Transverse colon (tissue), 4 donors: ENCODE results near the gene BTLA. TPM values are rescaled to one million over a fixed set of nuclear protein-coding genes. Genes with fewer than 3 reads are reported as not detected.
A peak's percentile ranks its signal among the peaks of the same experiment; 100 is the strongest.
"Not testable (repeated sequence)": the region's sequence is repeated elsewhere in the genome, so short reads cannot be mapped to it uniquely, and the experiment has no call there.

Source experiments
- DNase-seq: peaks from one replicate; pipeline ENCODE4 v3.0.0-alpha.2; 2019
- H3K27ac ChIP-seq, 4 donors: fragments of 200-600 bp; sonication (generic); 2 replicates each; pipeline ENCODE4 v1.5.1; 2016 to 2018; ENCODE audit warnings: inconsistent platforms in 4 of 4
- H3K27me3 ChIP-seq: fragments of 200-600 bp; sonication (generic); 2 replicates; pipeline ENCODE4 v1.5.1; 2017; ENCODE audit warnings: inconsistent platforms
- H3K36me3 ChIP-seq, 4 donors: fragments of 200-600 bp; sonication (generic); 2 replicates each; pipeline ENCODE4 v1.5.1; 2017 to 2019; ENCODE audit warnings: inconsistent platforms in 4 of 4
- H3K4me1 ChIP-seq, 4 donors: fragments of 200-600 bp; sonication (generic); 2 replicates each; pipeline ENCODE4 v1.5.1; 2017 to 2020; ENCODE audit warnings: inconsistent platforms in 4 of 4
- H3K4me3 ChIP-seq, 4 donors: fragments of 200-600 bp; sonication (generic); 1 replicate in 1 of 4; 2 replicates in 3 of 4; pipeline versions ENCODE4 v1.5.1 to v1.6.1; 2017 to 2019; ENCODE audit warnings: inconsistent platforms in 4 of 4
- H3K9me3 ChIP-seq, 2 donors: fragments of 200-600 bp; sonication (generic); 2 replicates each; pipeline ENCODE4 v1.5.1; 2017 to 2019; ENCODE audit warnings: inconsistent platforms in 2 of 2
- EP300 ChIP-seq: sonication (generic); formaldehyde crosslinking; IDR thresholded peaks from one replicate; pipeline ENCODE4 v1.6.1; 2017; ENCODE audit warnings: antibody characterized with exemption, low read depth
- POLR2A ChIP-seq: fragments of 450-650 bp; IDR thresholded peaks from one replicate; pipeline ENCODE4 v1.6.1; 2016; ENCODE audit warnings: antibody characterized with exemption, mild to moderate bottlenecking, moderate library complexity
- POLR2AphosphoS5 ChIP-seq, 3 donors: sonication (generic); formaldehyde crosslinking; IDR thresholded peaks; one replicate each; pipeline ENCODE4 v1.6.1; 2016; ENCODE audit warnings: antibody characterized with exemption in 3 of 3
- WGBS, 2 donors: methylation state at CpG; one replicate each; pipeline ENCODE4 v1.1.5; 2018; ENCODE audit warnings: low coverage in 1 of 2; 5-methylcytosine and 5-hydroxymethylcytosine counted together
- in situ Hi-C, 4 donors: fragments of 200-750 bp; cut with MboI; loops; one replicate each; pipeline versions ENCODE4 v1.15.0 to v1.15.1; 2017; ENCODE audit warnings: low sequenced_read_pairs in 3 of 4, low pct_ligation_motif_present in 1 of 4, low pct_unique_long_range_greater_than_20kb in 1 of 4
- intact Hi-C: fragments of 100-400 bp; cut with DNase I; formaldehyde crosslinking; loops from one replicate; pipeline ENCODE4 v1.15.1; 2023; ENCODE audit warnings: low total_unique reads
- total RNA-seq, 4 donors: library from RNA; depleted of rRNA; stranded (reverse); fragments of >200 nt; gene quantifications; one replicate each; pipeline ENCODE4 v1.1.0, GENCODE V29; 2016
- TF ChIP-seq, protein P1 (sequence below), 5 experiments: fragments of 200-600 bp in 3 of 5; fragments of 450-650 bp in 2 of 5; sonication (generic) in 3 of 5; IDR thresholded peaks; 1 replicate in 2 of 5; 2 replicates in 3 of 5; pipeline ENCODE4 v1.5.1; 2016 to 2017; ENCODE audit warnings: antibody characterized with exemption in 5 of 5, inconsistent platforms in 3 of 5, mild to moderate bottlenecking in 2 of 5, moderate library complexity in 1 of 5

Gene BTLA
- total RNA-seq, 4 donors from 2014 or later, result 0.82 to 12.9 TPM; not detected in 2

DNA sequence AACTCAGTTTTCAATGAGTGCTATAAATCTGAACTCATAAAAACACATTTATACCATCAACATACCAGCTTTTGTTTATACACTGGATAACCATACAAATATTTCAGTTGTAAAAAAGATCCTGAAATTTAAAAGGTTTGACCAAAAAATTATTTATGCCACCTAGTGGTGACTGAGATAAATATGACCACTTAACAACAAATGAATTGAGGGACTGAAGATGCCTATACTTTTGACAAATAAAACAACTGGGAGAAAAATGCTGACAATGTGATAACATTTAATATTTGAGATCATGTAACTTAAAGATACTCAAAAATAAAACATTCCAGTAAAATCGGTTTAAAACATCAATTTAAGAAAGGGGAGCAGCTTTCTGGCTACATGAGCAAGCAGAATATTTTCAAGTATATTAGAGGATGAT is 32.1 kb upstream of the BTLA start:
- no peak overlapping the region for H3K4me3 ChIP-seq
- intact Hi-C loops, result no loop called here

DNA sequence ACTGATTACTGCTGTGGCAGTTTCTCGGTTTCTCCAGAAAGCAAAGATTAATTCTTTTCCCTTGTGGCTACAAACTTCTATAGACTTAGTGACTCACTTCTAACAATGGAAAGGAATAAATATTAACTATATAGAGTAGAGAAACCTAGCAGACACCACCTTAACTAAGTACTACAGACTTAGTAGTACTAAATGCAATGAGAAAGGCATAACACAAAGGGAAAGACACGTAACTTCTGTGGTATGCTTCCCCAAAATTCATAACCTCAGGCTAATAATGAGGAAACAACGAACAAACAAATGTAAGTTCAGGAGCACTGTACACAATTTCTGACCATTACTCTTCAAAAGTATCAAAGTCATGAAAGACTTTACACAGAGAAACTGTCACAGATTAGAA is 31.3 kb upstream of the BTLA start:
- intact Hi-C loops, result no loop called here
- WGBS, 2 donors, result 93% methylated on average over 3 of the region's 3 CpGs
- H3K9me3 ChIP-seq, result no peaks in the 10 kb centered on the region
- no peak overlapping the region for H3K27ac ChIP-seq
- no peaks in the 10 kb centered on the region for H3K4me1 ChIP-seq
- H3K36me3 ChIP-seq, result peaks cover 0 to 33% (median 12%) of the 10 kb centered on the region in 4 donors
- no peak overlapping the region for H3K4me3 ChIP-seq
- H3K27me3 ChIP-seq, result no peaks in the 10 kb centered on the region
- no peak for TF ChIP-seq POLR2A
- TF ChIP-seq, protein P1, sequence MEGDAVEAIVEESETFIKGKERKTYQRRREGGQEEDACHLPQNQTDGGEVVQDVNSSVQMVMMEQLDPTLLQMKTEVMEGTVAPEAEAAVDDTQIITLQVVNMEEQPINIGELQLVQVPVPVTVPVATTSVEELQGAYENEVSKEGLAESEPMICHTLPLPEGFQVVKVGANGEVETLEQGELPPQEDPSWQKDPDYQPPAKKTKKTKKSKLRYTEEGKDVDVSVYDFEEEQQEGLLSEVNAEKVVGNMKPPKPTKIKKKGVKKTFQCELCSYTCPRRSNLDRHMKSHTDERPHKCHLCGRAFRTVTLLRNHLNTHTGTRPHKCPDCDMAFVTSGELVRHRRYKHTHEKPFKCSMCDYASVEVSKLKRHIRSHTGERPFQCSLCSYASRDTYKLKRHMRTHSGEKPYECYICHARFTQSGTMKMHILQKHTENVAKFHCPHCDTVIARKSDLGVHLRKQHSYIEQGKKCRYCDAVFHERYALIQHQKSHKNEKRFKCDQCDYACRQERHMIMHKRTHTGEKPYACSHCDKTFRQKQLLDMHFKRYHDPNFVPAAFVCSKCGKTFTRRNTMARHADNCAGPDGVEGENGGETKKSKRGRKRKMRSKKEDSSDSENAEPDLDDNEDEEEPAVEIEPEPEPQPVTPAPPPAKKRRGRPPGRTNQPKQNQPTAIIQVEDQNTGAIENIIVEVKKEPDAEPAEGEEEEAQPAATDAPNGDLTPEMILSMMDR (IDR thresholded peaks at IDR 0.05), result no peak
- TF ChIP-seq POLR2AphosphoS5 (IDR thresholded peaks at IDR 0.05), result no peak
- TF ChIP-seq EP300, result no peak
- in situ Hi-C loops, result no loop called here
- DNase-seq, result no peak

More for the DNA sequence above, 32.1 kb upstream of the BTLA start:
- Histone ChIP-seq H3K9me3 (no peaks in the 10 kb centered on the region), H3K27me3 (no peaks in the 10 kb centered on the region), H3K4me1 (no peaks in the 10 kb centered on the region), H3K36me3 (peaks cover 0 to 41% (median 13%) of the 10 kb centered on the region in 4 donors), H3K27ac (no peak overlapping the region)
- in situ Hi-C loops, result no loop called here
- WGBS, 2 donors, result 0 to 24% methylated on average over 1 of the region's 1 CpG
- no peak for TF ChIP-seq POLR2AphosphoS5 (IDR thresholded peaks at IDR 0.05)
- TF ChIP-seq, protein P1 (IDR thresholded peaks at IDR 0.05), result peak; percentile 48 to 61 (median 58)
- DNase-seq, result no peak

DNA sequence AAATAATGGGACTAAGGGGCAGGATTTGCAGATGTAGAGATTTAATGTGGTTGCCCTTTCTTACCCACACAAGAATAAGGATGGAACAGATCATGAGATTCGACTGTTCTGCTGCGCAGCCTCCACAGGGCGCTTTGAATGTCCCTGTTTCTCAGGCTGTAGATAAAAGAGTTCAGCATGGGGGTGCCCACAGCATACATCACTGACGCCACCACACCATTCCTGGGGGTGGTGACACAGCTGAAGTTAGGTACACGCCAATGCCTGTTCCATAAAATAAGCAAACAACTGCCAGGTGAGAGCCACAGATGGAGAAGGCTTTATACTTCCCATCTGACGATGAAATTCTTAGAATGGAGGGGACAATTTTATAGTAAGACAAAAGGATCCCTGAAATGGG is 24.9 kb upstream of the BTLA start:
- H3K4me1 ChIP-seq, H3K9me3 ChIP-seq, H3K36me3 ChIP-seq, H3K27me3 ChIP-seq, H3K4me3 ChIP-seq, intact Hi-C loops, H3K27ac ChIP-seq, DNase-seq: not testable (repeated sequence)
- 75 to 82% methylated on average over 4 to 6 of the region's 6 CpGs for WGBS, 2 donors
- in situ Hi-C loops, result loop anchor here (10.0 to 25.0 kb wide), 4 partner anchors 199 to 412 kb away; partner anchors contain the start of genes GCSAM (in 2 of the 4) and SLC9C1 (in 1 of the 4)

DNA sequence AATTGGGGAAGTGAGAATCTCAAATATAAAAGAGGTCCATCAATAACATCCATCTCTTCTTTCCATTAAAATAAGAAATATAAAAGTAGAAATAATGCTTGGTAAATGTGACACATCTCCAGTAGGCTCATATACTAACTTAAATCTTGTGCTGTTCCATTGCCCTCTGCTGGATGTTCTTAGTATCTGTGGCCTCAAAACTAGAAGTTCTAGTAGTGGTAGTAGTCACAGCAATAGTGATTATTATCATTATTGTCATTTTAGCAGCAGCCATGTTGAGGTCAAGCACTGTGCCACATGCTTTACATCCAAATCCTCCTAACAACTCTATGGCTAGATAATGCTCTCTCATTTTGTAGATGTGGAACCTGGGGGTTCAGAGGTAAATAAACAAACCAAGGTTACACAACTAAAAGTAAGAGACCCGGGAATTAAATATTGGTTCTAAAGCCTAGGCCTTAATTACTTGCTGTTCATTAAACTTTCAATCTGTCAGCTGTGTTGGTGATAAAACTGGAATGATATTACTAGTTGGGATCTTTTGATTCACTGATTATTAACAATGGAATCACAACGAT is 20.2 kb upstream of the BTLA start:
- intact Hi-C loops, result loop anchor here (5.0 kb wide), 1 partner anchor 227 kb away; the partner anchor contains the start of gene SLC9C1

DNA sequence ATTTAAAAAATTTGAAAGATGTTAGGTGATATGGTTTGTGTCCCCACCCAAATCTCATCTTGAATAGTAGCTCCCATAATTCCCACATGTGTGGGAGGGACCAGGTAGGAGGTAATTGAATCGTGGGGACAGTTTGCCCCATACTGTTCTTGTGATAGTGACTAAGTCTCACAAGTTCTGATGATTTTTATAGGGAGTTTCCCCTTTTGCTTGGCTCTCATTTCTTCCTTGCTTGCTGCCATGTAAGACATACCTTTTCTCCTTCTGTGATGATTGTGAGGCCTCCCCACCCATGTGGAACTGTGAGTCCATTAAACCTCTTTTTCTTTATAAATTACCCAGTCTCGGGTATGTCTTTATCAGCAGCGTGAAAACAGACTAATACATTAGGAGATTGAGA is 19.7 kb upstream of the BTLA start:
- not testable (repeated sequence) for DNase-seq, H3K27ac ChIP-seq, H3K9me3 ChIP-seq, H3K4me3 ChIP-seq, H3K36me3 ChIP-seq, H3K27me3 ChIP-seq, H3K4me1 ChIP-seq
- intact Hi-C loops, result loop anchor here (5.0 kb wide), 1 partner anchor 227 kb away; the partner anchor contains the start of gene SLC9C1
- in situ Hi-C loops, result loop anchor here (10.0 to 25.0 kb wide), 3 partner anchors 194 to 407 kb away; partner anchors contain the start of gene GCSAM (in 2 of the 4)
- WGBS, 2 donors, result 61 to 65% methylated on average over 3 of the region's 3 CpGs

More for the DNA sequence above, 20.2 kb upstream of the BTLA start:
- TF ChIP-seq EP300, result no peak
- TF ChIP-seq, protein P1 (IDR thresholded peaks at IDR 0.05), result peak; percentile 66 to 83 (median 70)
- Histone ChIP-seq H3K4me3 (no peak overlapping the region), H3K36me3 (no peaks in the 10 kb centered on the region), H3K4me1 (no peaks in the 10 kb centered on the region), H3K27me3 (no peaks in the 10 kb centered on the region), H3K27ac (no peak overlapping the region), H3K9me3 (no peaks in the 10 kb centered on the region)
- 67 to 84% methylated on average over 2 of the region's 2 CpGs for WGBS, 2 donors
- in situ Hi-C loops, result loop anchor here (10.0 to 25.0 kb wide), 4 partner anchors 195 to 407 kb away; partner anchors contain the start of genes GCSAM (in 2 of the 4) and SLC9C1 (in 1 of the 4)
- DNase-seq, result peak; percentile 14
